ENCODE measurements around the gene GON7. TPM values are rescaled to one million over a fixed set of nuclear protein-coding genes. Genes with fewer than 3 reads are reported as not detected.
"Not testable (repeated sequence)": the region's sequence is repeated elsewhere in the genome, so short reads cannot be mapped to it uniquely, and the experiment has no call there.

The GON7 gene
- total RNA-seq, 1 donor from 2014 or later: 6.5 TPM

GRCh38 chr14:93240678-93241000, 33.8 kb upstream of the GON7 start:
- H3K36me3 Mint-ChIP-seq (ENCODE audit: unreplicated experiment): no peaks in the 10 kb centered on the region
- no peak overlapping the region for H3K27ac Mint-ChIP-seq (ENCODE audit: unreplicated experiment)
- no peaks in the 10 kb centered on the region for H3K27me3 Mint-ChIP-seq (ENCODE audit: unreplicated experiment)
- no peak for DNase-seq
- no peak overlapping the region for H3K4me3 Mint-ChIP-seq (ENCODE audit: unreplicated experiment)
- H3K9me3 Mint-ChIP-seq (ENCODE audit: unreplicated experiment): no peaks in the 10 kb centered on the region
- TF ChIP-seq CTCF (IDR thresholded peaks at IDR 0.05; ENCODE audit: partially characterized antibody, unreplicated experiment): no peak
- H3K4me1 Mint-ChIP-seq (ENCODE audit: low read depth, unreplicated experiment): peaks cover 5% of the 10 kb centered on the region

GRCh38 chr14:93239869-93240677, 33.2 kb upstream of the GON7 start:
- Mint-ChIP-seq H3K4me3 (ENCODE audit: unreplicated experiment) (no peak overlapping the region), H3K36me3 (ENCODE audit: unreplicated experiment) (no peaks in the 10 kb centered on the region), H3K4me1 (ENCODE audit: low read depth, unreplicated experiment) (peaks cover 5% of the 10 kb centered on the region), H3K27me3 (ENCODE audit: unreplicated experiment) (no peaks in the 10 kb centered on the region), H3K27ac (ENCODE audit: unreplicated experiment) (no peak overlapping the region), H3K9me3 (ENCODE audit: unreplicated experiment) (peaks cover under 1% of the 10 kb centered on the region)
- TF ChIP-seq CTCF (IDR thresholded peaks at IDR 0.05; ENCODE audit: partially characterized antibody, unreplicated experiment): no peak
- DNase-seq: no peak

GRCh38 chr14:93234798-93235197, 27.9 kb upstream of the GON7 start:
- TF ChIP-seq CTCF (IDR thresholded peaks at IDR 0.05; ENCODE audit: partially characterized antibody, unreplicated experiment): no peak

GRCh38 chr14:93233078-93233477, 26.2 kb upstream of the GON7 start:
- H3K9me3 Mint-ChIP-seq (ENCODE audit: unreplicated experiment); H3K4me3 Mint-ChIP-seq (ENCODE audit: unreplicated experiment); H3K36me3 Mint-ChIP-seq (ENCODE audit: unreplicated experiment); H3K27ac Mint-ChIP-seq (ENCODE audit: unreplicated experiment); DNase-seq; H3K4me1 Mint-ChIP-seq (ENCODE audit: low read depth, unreplicated experiment); H3K27me3 Mint-ChIP-seq (ENCODE audit: unreplicated experiment): not testable (repeated sequence)

More at GRCh38 chr14:93234798-93235197, 27.9 kb upstream of the GON7 start:
- Mint-ChIP-seq H3K9me3 (ENCODE audit: unreplicated experiment) (peaks cover 9% of the 10 kb centered on the region), H3K4me1 (ENCODE audit: low read depth, unreplicated experiment) (no peaks in the 10 kb centered on the region), H3K27ac (ENCODE audit: unreplicated experiment) (no peak overlapping the region), H3K36me3 (ENCODE audit: unreplicated experiment) (no peaks in the 10 kb centered on the region), H3K27me3 (ENCODE audit: unreplicated experiment) (peaks cover 3% of the 10 kb centered on the region), H3K4me3 (ENCODE audit: unreplicated experiment) (no peak overlapping the region)
- no peak for DNase-seq

- peaks cover 9% of the 10 kb centered on the region for H3K9me3 Mint-ChIP-seq (ENCODE audit: unreplicated experiment)
- peaks cover 3% of the 10 kb centered on the region for H3K27me3 Mint-ChIP-seq (ENCODE audit: unreplicated experiment)
- no peaks in the 10 kb centered on the region for H3K4me1 Mint-ChIP-seq (ENCODE audit: low read depth, unreplicated experiment)
- H3K27ac Mint-ChIP-seq (ENCODE audit: unreplicated experiment): no peak overlapping the region
- H3K4me3 Mint-ChIP-seq (ENCODE audit: unreplicated experiment): no peak overlapping the region
- H3K36me3 Mint-ChIP-seq (ENCODE audit: unreplicated experiment): no peaks in the 10 kb centered on the region
- TF ChIP-seq CTCF (IDR thresholded peaks at IDR 0.05; ENCODE audit: partially characterized antibody, unreplicated experiment): no peak
- no peak for DNase-seq
Observed at GRCh38 chr14:93232159-93232558, 25.3 kb upstream of the GON7 start.
